ENCODE data around the gene SRL. TPM values are rescaled to one million over a fixed set of nuclear protein-coding genes. Genes with fewer than 3 reads are reported as not detected.

SRL gene
- total and polyA plus RNA-seq, 10 donors: 0.57 to 5.8 (median 3.1) TPM

GRCh38 chr16:4265676-4266075 lies 23.8 kb upstream of the SRL start:
- H3K27ac ChIP-seq: peak overlapping the region in 1 of 8 donors; percentile 8
- H3K27me3 ChIP-seq (replicated peaks in 1 of 7): no peaks in the 10 kb centered on the region
- peaks cover 4 to 43% (median 15%) of the 10 kb centered on the region in 6 donors for H3K4me1 ChIP-seq
- peaks cover 0 to 31% (median 12%) of the 10 kb centered on the region in 6 donors for H3K36me3 ChIP-seq
- H3K4me3 ChIP-seq: no peak overlapping the region
- TF ChIP-seq, protein P1, sequence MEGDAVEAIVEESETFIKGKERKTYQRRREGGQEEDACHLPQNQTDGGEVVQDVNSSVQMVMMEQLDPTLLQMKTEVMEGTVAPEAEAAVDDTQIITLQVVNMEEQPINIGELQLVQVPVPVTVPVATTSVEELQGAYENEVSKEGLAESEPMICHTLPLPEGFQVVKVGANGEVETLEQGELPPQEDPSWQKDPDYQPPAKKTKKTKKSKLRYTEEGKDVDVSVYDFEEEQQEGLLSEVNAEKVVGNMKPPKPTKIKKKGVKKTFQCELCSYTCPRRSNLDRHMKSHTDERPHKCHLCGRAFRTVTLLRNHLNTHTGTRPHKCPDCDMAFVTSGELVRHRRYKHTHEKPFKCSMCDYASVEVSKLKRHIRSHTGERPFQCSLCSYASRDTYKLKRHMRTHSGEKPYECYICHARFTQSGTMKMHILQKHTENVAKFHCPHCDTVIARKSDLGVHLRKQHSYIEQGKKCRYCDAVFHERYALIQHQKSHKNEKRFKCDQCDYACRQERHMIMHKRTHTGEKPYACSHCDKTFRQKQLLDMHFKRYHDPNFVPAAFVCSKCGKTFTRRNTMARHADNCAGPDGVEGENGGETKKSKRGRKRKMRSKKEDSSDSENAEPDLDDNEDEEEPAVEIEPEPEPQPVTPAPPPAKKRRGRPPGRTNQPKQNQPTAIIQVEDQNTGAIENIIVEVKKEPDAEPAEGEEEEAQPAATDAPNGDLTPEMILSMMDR (IDR thresholded peaks at IDR 0.05 in 8 of 11, conservative IDR thresholded peaks at IDR 0.05 in 3 of 11): no peak
- TF ChIP-seq POLR2A (IDR thresholded peaks at IDR 0.05): no peak
- peak in 1 of 3 donors; percentile 15 for TF ChIP-seq POLR2AphosphoS5 (IDR thresholded peaks at IDR 0.05)
- no peaks in the 10 kb centered on the region for H3K9me3 ChIP-seq
- 66 to 76% (median 72%) methylated on average over 7 of the region's 7 CpGs for WGBS, 5 donors
- intact Hi-C loops (cut with DNase I; ENCODE audit: low total_unique reads): no loop called here
- no peak for DNase-seq

DNA sequence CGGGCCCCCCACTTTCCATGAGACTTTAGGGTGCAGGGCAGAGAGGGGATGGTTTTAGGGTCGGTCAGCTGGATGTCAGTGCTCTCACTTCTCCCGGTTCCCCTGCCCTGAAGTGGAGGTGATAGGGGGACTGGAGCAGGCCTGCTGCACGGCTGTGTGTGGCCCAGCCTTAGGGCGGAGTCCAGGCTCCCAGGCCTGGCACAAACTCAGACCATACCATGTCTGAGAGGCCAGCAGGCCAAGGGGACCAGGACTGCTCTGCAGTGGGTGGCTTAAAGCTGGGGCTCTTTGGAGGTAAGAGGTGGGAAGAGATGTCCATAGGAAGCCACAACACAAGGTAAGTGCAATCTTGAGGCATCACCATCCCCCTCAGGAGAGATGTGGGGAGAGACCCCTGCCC lies 22.7 kb upstream of the SRL start:
- intact Hi-C loops (cut with DNase I; ENCODE audit: low total_unique reads): no loop called here

DNA sequence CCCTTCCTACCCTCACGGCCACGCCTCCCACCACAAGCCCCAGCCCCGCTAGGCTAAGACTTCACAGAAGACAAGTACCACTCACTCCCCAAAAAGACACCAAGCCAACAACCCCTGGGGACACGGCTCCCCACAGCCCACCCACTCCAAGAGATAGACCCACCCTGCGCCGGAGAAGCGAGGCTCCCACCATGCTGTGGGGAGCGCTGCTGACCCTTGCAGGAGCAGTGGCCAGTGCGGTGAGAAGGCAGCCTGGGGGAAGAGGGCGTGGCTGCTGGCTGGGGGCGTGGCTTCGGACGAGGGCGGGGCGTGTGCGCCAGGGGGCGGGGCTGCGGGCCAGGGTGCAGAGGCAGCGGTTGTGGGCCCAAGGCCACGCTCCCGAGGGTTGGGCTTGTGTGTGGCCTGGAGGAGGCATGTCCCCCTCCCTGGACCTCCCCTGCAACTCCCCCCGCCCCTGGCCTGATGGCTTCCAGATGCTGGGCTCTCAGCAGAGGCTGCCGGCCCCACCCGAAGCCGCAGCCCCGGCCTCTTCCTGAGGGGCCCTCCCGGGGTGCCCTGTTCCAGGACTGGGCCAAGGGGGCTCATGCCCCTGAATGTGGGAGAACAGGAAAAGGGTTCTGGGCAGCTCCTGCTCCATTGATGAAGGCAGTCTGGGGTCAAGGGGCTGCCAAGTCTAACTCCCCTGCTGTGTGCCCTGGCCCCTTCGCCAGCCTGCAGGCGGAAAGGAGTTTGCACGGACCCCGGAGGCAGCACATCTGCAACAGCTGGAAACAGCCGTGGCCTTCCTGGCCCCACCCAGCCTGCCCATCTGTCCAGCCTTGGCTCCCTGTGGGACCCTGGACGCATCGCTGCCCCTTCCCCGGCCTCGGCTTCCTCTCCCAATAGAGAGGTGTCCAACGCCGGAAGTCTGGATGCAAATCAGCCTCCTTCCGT lies 21.9 kb upstream of the SRL start:
- H3K4me1 ChIP-seq: peaks cover 0 to 31% (median 11%) of the 10 kb centered on the region in 6 donors
- DNase-seq: peak; percentile 82
- H3K4me3 ChIP-seq: peak overlapping the region in 1 of 8 donors; percentile 2
- H3K27ac ChIP-seq: peak overlapping the region in 6 of 8 donors; percentile 9 to 63 (median 49)
- no peaks in the 10 kb centered on the region for H3K27me3 ChIP-seq (replicated peaks in 1 of 7)
- no peaks in the 10 kb centered on the region for H3K9me3 ChIP-seq
- 53 to 74% (median 69%) methylated on average over 28 to 39 of the region's 39 CpGs for WGBS, 5 donors
- TF ChIP-seq, protein P1 (IDR thresholded peaks at IDR 0.05 in 8 of 11, conservative IDR thresholded peaks at IDR 0.05 in 3 of 11): no peak
- TF ChIP-seq POLR2AphosphoS5 (IDR thresholded peaks at IDR 0.05): peak in 2 of 3 donors; percentile 50 to 57
- intact Hi-C loops (cut with DNase I; ENCODE audit: low total_unique reads): no loop called here
- H3K36me3 ChIP-seq: peaks cover 0 to 50% (median 20%) of the 10 kb centered on the region in 6 donors

More for the DNA sequence above, 22.7 kb upstream of the SRL start:
- Histone ChIP-seq H3K36me3 (peaks cover 0 to 42% (median 18%) of the 10 kb centered on the region in 6 donors), H3K27ac (peak overlapping the region in 5 of 8 donors; percentile 35 to 63 (median 50)), H3K27me3 (replicated peaks in 1 of 7) (no peaks in the 10 kb centered on the region), H3K9me3 (no peaks in the 10 kb centered on the region), H3K4me3 (no peak overlapping the region), H3K4me1 (peaks cover 0 to 32% (median 11%) of the 10 kb centered on the region in 6 donors)
- TF ChIP-seq, protein P1 (IDR thresholded peaks at IDR 0.05 in 8 of 11, conservative IDR thresholded peaks at IDR 0.05 in 3 of 11): no peak
- no peak for TF ChIP-seq POLR2A (IDR thresholded peaks at IDR 0.05)
- TF ChIP-seq POLR2AphosphoS5 (IDR thresholded peaks at IDR 0.05): no peak
- 78 to 94% (median 82%) methylated on average over 2 to 5 of the region's 5 CpGs for WGBS, 5 donors
- no peak for DNase-seq

- Histone ChIP-seq H3K9me3 (no peaks in the 10 kb centered on the region), H3K27ac (no peak overlapping the region), H3K4me3 (no peak overlapping the region), H3K4me1 (peaks cover 0 to 31% (median 11%) of the 10 kb centered on the region in 6 donors), H3K36me3 (peaks cover 0 to 64% (median 24%) of the 10 kb centered on the region in 6 donors), H3K27me3 (replicated peaks in 1 of 7) (no peaks in the 10 kb centered on the region)
- 90 to 97% (median 95%) methylated on average over 22 of the region's 22 CpGs for WGBS, 5 donors
- TF ChIP-seq POLR2AphosphoS5 (IDR thresholded peaks at IDR 0.05): no peak
- TF ChIP-seq POLR2A (IDR thresholded peaks at IDR 0.05): no peak
- TF ChIP-seq, protein P1 (IDR thresholded peaks at IDR 0.05 in 8 of 11, conservative IDR thresholded peaks at IDR 0.05 in 3 of 11): no peak
- no peak for DNase-seq
- intact Hi-C loops (cut with DNase I; ENCODE audit: low total_unique reads): no loop called here
Observed at GRCh38 chr16:4262303-4262835, 20.5 kb upstream of the SRL start.
